Ishikawa (cell line): Measurements from ENCODE around the gene GINS3.

Experiments used
- CEBPB ChIP-seq: IDR thresholded peaks from 2 replicates; pipeline ENCODE4 v1.6.1; 2012
- CREB1 ChIP-seq: IDR thresholded peaks from 2 replicates; pipeline ENCODE4 v1.6.1; 2012; ENCODE audit warnings: low read depth
- EGR1 ChIP-seq: IDR thresholded peaks from 2 replicates; pipeline ENCODE4 v1.6.1; 2012
- EP300 ChIP-seq: IDR thresholded peaks from 2 replicates; pipeline ENCODE4 v1.6.1; 2012; ENCODE audit warnings: borderline replicate concordance
- FOXM1 ChIP-seq: IDR thresholded peaks from 2 replicates; pipeline ENCODE4 v1.6.1; 2012; ENCODE audit warnings: low read depth, borderline replicate concordance
- MAX ChIP-seq: IDR thresholded peaks from 2 replicates; pipeline ENCODE4 v1.6.1; 2012
- NFIC ChIP-seq: IDR thresholded peaks from 2 replicates; pipeline ENCODE4 v1.6.1; 2012
- RAD21 ChIP-seq: IDR thresholded peaks from 2 replicates; pipeline ENCODE4 v1.6.1; 2012; ENCODE audit warnings: low read depth
- TAF1 ChIP-seq: IDR thresholded peaks from 2 replicates; pipeline ENCODE4 v1.6.1; 2012; ENCODE audit warnings: low read depth, mild to moderate bottlenecking
- TCF12 ChIP-seq: IDR thresholded peaks from 2 replicates; pipeline ENCODE4 v1.6.1; 2012; ENCODE audit warnings: low read depth
- TEAD4 ChIP-seq: IDR thresholded peaks from 2 replicates; pipeline ENCODE4 v1.6.1; 2012
- USF1 ChIP-seq: IDR thresholded peaks from 2 replicates; pipeline ENCODE4 v1.6.1; 2012
- YY1 ChIP-seq: IDR thresholded peaks from 2 replicates; pipeline ENCODE4 v1.6.1; 2012; ENCODE audit warnings: low read depth
- ZBTB7A ChIP-seq: IDR thresholded peaks from 2 replicates; pipeline ENCODE4 v1.6.1; 2012; ENCODE audit warnings: low read depth
- TF ChIP-seq, protein P1 (sequence below): IDR thresholded peaks from 2 replicates; pipeline ENCODE4 v1.6.1; 2012; ENCODE audit warnings: low read depth, mild to moderate bottlenecking

GINS3 gene

DNA sequence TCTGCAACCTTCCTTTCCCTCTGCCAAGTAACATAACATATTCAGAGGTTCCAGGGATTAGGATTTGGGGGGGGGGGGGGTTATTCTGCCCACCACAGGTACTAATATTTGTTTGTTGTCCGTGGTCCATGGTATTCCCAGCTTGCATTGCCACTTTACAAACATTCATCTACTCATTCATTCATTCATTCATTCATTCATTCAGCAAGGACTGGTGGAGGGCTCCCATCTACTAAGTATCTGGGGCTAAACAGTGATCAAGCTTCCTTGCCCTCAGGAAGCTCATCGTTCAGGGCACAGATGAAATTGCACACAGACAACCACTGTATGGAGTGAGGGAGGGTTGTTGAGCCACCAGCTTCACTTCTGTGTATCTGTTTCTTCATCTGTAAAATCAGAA is 61.9 kb downstream of the GINS3 start:
- no peak for TF ChIP-seq MAX
- no peak for TF ChIP-seq TCF12
- no peak for TF ChIP-seq CEBPB
- no peak for TF ChIP-seq USF1
- no peak for TF ChIP-seq ZBTB7A
- no peak for TF ChIP-seq TEAD4
- no peak for TF ChIP-seq YY1
- no peak for TF ChIP-seq TAF1
- no peak for TF ChIP-seq NFIC
- TF ChIP-seq RAD21, result no peak
- no peak for TF ChIP-seq EGR1
- TF ChIP-seq FOXM1, result no peak
- no peak for TF ChIP-seq EP300
- TF ChIP-seq, protein P1, sequence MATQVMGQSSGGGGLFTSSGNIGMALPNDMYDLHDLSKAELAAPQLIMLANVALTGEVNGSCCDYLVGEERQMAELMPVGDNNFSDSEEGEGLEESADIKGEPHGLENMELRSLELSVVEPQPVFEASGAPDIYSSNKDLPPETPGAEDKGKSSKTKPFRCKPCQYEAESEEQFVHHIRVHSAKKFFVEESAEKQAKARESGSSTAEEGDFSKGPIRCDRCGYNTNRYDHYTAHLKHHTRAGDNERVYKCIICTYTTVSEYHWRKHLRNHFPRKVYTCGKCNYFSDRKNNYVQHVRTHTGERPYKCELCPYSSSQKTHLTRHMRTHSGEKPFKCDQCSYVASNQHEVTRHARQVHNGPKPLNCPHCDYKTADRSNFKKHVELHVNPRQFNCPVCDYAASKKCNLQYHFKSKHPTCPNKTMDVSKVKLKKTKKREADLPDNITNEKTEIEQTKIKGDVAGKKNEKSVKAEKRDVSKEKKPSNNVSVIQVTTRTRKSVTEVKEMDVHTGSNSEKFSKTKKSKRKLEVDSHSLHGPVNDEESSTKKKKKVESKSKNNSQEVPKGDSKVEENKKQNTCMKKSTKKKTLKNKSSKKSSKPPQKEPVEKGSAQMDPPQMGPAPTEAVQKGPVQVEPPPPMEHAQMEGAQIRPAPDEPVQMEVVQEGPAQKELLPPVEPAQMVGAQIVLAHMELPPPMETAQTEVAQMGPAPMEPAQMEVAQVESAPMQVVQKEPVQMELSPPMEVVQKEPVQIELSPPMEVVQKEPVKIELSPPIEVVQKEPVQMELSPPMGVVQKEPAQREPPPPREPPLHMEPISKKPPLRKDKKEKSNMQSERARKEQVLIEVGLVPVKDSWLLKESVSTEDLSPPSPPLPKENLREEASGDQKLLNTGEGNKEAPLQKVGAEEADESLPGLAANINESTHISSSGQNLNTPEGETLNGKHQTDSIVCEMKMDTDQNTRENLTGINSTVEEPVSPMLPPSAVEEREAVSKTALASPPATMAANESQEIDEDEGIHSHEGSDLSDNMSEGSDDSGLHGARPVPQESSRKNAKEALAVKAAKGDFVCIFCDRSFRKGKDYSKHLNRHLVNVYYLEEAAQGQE, result no peak
- no peak for TF ChIP-seq CREB1

DNA sequence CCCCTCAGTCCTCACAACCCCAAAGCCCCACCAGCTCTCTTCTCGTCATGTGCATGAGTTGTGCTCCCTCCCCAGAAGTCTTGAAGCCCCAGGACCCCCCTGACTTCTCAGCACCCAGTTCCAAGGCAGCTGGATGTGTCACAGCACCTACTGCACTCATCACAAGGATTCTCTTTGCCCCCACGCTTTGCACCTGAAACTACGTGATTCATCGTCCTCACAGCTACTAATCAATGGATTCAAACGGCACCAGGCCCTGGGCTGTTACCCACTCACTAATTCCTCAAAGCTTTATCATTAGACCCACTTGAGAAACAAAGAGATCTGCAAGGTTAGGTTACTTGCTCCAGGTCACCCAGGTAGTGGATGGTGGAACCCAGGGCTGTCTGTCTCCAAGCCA is 62.6 kb downstream of the GINS3 start:
- TF ChIP-seq USF1 (no peak), TEAD4 (no peak), TCF12 (no peak), CREB1 (no peak), EP300 (no peak), YY1 (no peak), RAD21 (no peak), EGR1 (no peak), FOXM1 (no peak), CEBPB (no peak), ZBTB7A (no peak), TAF1 (no peak), NFIC (no peak), MAX (no peak)
- TF ChIP-seq, protein P1, result no peak
